H9 (cell line): ENCODE measurements around the gene C6orf120. TPM values are rescaled to one million over a fixed set of nuclear protein-coding genes. Genes with fewer than 3 reads are reported as not detected.

ENCODE experiments used
- DNase-seq: peaks from one replicate; pipeline ENCODE4 v3.0.0-alpha.2; 2017
- H2AFZ ChIP-seq: one replicate; pipeline ENCODE4 v1.6.1; 2013; ENCODE audit warnings: mild to moderate bottlenecking, low read length, control low read depth, moderate library complexity
- H2AK5ac ChIP-seq: 2 replicates; pipeline ENCODE4 v1.6.1; 2013; ENCODE audit warnings: low read length, control low read depth, mixed read lengths; ENCODE audit not compliant: insufficient read length
- H2BK120ac ChIP-seq: one replicate; pipeline ENCODE4 v1.6.1; 2013; ENCODE audit warnings: low read depth, mild to moderate bottlenecking, low read length, control low read depth, inconsistent platforms; ENCODE audit not compliant: poor library complexity, severe bottlenecking
- H2BK12ac ChIP-seq: 2 replicates; pipeline ENCODE4 v1.6.1; 2013; ENCODE audit warnings: low read length, control low read depth, mixed read lengths, low read depth; ENCODE audit not compliant: insufficient read length
- H2BK15ac ChIP-seq: 2 replicates; pipeline ENCODE4 v1.6.1; 2013; ENCODE audit warnings: low read depth, low read length, control low read depth
- H2BK20ac ChIP-seq: one replicate; pipeline ENCODE4 v1.6.1; 2013; ENCODE audit warnings: low read depth, mild to moderate bottlenecking, low read length, control low read depth, inconsistent platforms; ENCODE audit not compliant: poor library complexity, severe bottlenecking
- H2BK5ac ChIP-seq: 2 replicates; pipeline ENCODE4 v1.6.1; 2013; ENCODE audit warnings: low read length, control low read depth, mixed read lengths; ENCODE audit not compliant: insufficient read length
- H3K14ac ChIP-seq: 2 replicates; pipeline ENCODE4 v1.6.1; 2013; ENCODE audit warnings: low read length, control low read depth; ENCODE audit not compliant: insufficient read depth
- H3K18ac ChIP-seq: 2 replicates; pipeline ENCODE4 v1.6.1; 2013; ENCODE audit warnings: low read depth, mild to moderate bottlenecking, mixed read lengths, low read length, control low read depth; ENCODE audit not compliant: insufficient read length
- H3K23ac ChIP-seq: 2 replicates; pipeline ENCODE4 v1.6.1; 2013; ENCODE audit warnings: low read length, control low read depth, mixed read lengths, low read depth; ENCODE audit not compliant: insufficient read length
- H3K23me2 ChIP-seq: 2 replicates; pipeline ENCODE4 v1.6.1; 2013; ENCODE audit warnings: low read depth, mild to moderate bottlenecking, mixed read lengths, low read length, control low read depth; ENCODE audit not compliant: insufficient read length, poor library complexity, severe bottlenecking
- H3K27ac ChIP-seq: 2 replicates; pipeline ENCODE4 v1.5.1; 2013; ENCODE audit warnings: low read length, control low read depth, mixed read lengths, low read depth; ENCODE audit not compliant: insufficient read length
- H3K27me3 ChIP-seq: 2 replicates; pipeline ENCODE4 v1.6.1; 2013; ENCODE audit warnings: low read length, control low read depth, inconsistent platforms; ENCODE audit not compliant: insufficient read depth
- H3K4ac ChIP-seq: 2 replicates; pipeline ENCODE4 v1.6.1; 2013; ENCODE audit warnings: low read depth, mild to moderate bottlenecking, control low read depth, inconsistent platforms, low read length, moderate library complexity
- H3K4me1 ChIP-seq: 2 replicates; pipeline ENCODE4 v1.6.1; 2013; ENCODE audit warnings: low read length, control low read depth, inconsistent platforms; ENCODE audit not compliant: insufficient read depth
- H3K4me2 ChIP-seq: 2 replicates; pipeline ENCODE4 v1.6.1; 2013; ENCODE audit warnings: low read length, control low read depth, mixed read lengths; ENCODE audit not compliant: insufficient read length, insufficient read depth
- H3K56ac ChIP-seq: 2 replicates; pipeline ENCODE4 v1.6.1; 2013; ENCODE audit warnings: low read depth, mild to moderate bottlenecking, mixed read lengths, low read length, control low read depth; ENCODE audit not compliant: insufficient read length
- H3K79me1 ChIP-seq: 2 replicates; pipeline ENCODE4 v1.6.1; 2013; ENCODE audit warnings: low read depth, mild to moderate bottlenecking, moderate library complexity, low read length, control low read depth, inconsistent platforms; ENCODE audit not compliant: insufficient read depth, poor library complexity, severe bottlenecking
- H3K79me2 ChIP-seq: 2 replicates; pipeline ENCODE4 v1.6.1; 2013; ENCODE audit warnings: low read length, control low read depth, inconsistent platforms; ENCODE audit not compliant: insufficient read depth
- H3K9ac ChIP-seq: 2 replicates; pipeline ENCODE4 v1.6.1; 2013; ENCODE audit warnings: low read length, control low read depth, mixed read lengths; ENCODE audit not compliant: insufficient read length; ENCODE audit errors: extremely low read depth
- H3K9me3 ChIP-seq: one replicate; pipeline ENCODE4 v1.6.1; 2013; ENCODE audit warnings: low read depth, low read length, inconsistent platforms; ENCODE audit not compliant: control insufficient read depth
- H3T11ph ChIP-seq: one replicate; pipeline ENCODE4 v1.6.1; 2013; ENCODE audit warnings: mild to moderate bottlenecking, low read length, control low read depth, inconsistent platforms
- H4K20me1 ChIP-seq: one replicate; pipeline ENCODE4 v1.6.1; 2013; ENCODE audit not compliant: control insufficient read depth, insufficient read length, insufficient read depth
- H4K5ac ChIP-seq: 2 replicates; pipeline ENCODE4 v1.6.1; 2013; ENCODE audit warnings: low read depth, mild to moderate bottlenecking, mixed read lengths, low read length, control low read depth; ENCODE audit not compliant: insufficient read length
- H4K8ac ChIP-seq: replicated peaks from 2 replicates; pipeline ENCODE4 v1.6.1; 2013; ENCODE audit warnings: low read length, control low read depth, mixed read lengths, low read depth; ENCODE audit not compliant: insufficient read length
- H4K91ac ChIP-seq: 2 replicates; pipeline ENCODE4 v1.6.1; 2013; ENCODE audit warnings: low read depth, mild to moderate bottlenecking, moderate library complexity, mixed read lengths, low read length, control low read depth; ENCODE audit not compliant: insufficient read length
- H3K27ac Mint-ChIP-seq, 3 experiments: 2 replicates in 2 of 3; 3 replicates in 1 of 3; pipeline ENCODE4 v1.8.0; 2020 to 2021; ENCODE audit warnings: mixed read lengths in 3 of 3, mild to moderate bottlenecking in 1 of 3, moderate library complexity in 1 of 3
- H3K27me3 Mint-ChIP-seq: 2 replicates; pipeline ENCODE4 v1.8.0; 2021; ENCODE audit warnings: low read depth, mild to moderate bottlenecking, moderate library complexity, mixed read lengths
- H3K36me3 Mint-ChIP-seq, 3 experiments: 2 replicates in 2 of 3; 3 replicates in 1 of 3; pipeline ENCODE4 v1.8.0; 2020 to 2021; ENCODE audit warnings: low read depth in 3 of 3, mixed read lengths in 3 of 3; ENCODE audit not compliant: insufficient read depth in 1 of 3
- H3K4me1 Mint-ChIP-seq, 2 experiments: 2 replicates each; pipeline ENCODE4 v1.8.0; 2020; ENCODE audit warnings: mixed read lengths in 2 of 2
- H3K4me3 Mint-ChIP-seq, 2 experiments: 2 replicates in 1 of 2; 3 replicates in 1 of 2; pipeline ENCODE4 v1.8.0; 2020 to 2021; ENCODE audit warnings: mild to moderate bottlenecking in 2 of 2, mixed read lengths in 2 of 2, moderate library complexity in 1 of 2
- H3K9me3 Mint-ChIP-seq, 2 experiments: 2 replicates in 1 of 2; 3 replicates in 1 of 2; pipeline ENCODE4 v1.8.0; 2020; ENCODE audit warnings: mild to moderate bottlenecking in 2 of 2, mixed read lengths in 2 of 2, moderate library complexity in 1 of 2
- CTCF ChIP-seq: fragments of 200-600 bp; sonication (generic); conservative IDR thresholded peaks from 3 replicates; pipeline ENCODE4 v1.8.0; 2021; ENCODE audit warnings: antibody characterized with exemption, mild to moderate bottlenecking
- WGBS: extraction: QIAGEN DNeasy Blood & Tissue Kit; methylation state at CpG from one replicate; pipeline ENCODE4 v1.1.7; 2013; ENCODE audit warnings: missing lambda C conversion rate, low lambda C conversion rate, mixed read lengths; ENCODE audit not compliant: insufficient read length; ENCODE audit errors: extremely low coverage; 5-methylcytosine and 5-hydroxymethylcytosine counted together
- total RNA-seq: library from RNA; stranded (reverse); gene quantifications from 2 replicates; pipeline ENCODE4 v1.2.1, GENCODE V29; 2021

The C6orf120 gene
- total RNA-seq, 1 experiment from 2014 or later: 23.2 TPM

DNA sequence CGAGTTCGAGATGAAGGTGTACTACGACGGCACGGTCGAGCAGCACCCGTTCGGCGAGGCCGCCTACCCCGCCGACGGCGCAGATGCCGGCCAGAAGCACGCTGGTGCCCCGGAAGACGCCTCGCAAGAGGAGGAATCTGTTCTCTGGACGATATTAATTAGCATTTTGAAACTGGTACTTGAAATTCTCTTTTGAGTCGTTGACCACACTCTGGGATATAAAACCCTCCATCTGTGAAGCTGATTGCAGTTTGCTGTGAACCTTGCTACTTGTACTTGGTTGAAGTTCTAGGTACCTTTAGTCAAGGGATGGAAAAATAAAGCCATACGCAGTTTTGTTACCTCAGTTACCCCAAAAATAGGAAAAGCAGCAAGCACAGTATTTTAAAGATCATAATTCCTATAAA is 917 bp downstream of the C6orf120 start:
- Histone ChIP-seq H4K8ac (no peak overlapping the region), H3T11ph (no peak overlapping the region), H4K91ac (no peak overlapping the region), H3K27ac (no peak overlapping the region), H3K56ac (no peak overlapping the region), H3K9me3 (no peaks in the 10 kb centered on the region), H3K79me2 (peaks cover 10% of the 10 kb centered on the region; the same call in 1 of the 2 replicates), H3K4me1 (peaks cover 7% of the 10 kb centered on the region), H2BK5ac (no peak overlapping the region), H3K4me2 (peak overlapping the region; percentile 77), H3K27me3 (no peaks in the 10 kb centered on the region), H4K20me1 (no peaks in the 10 kb centered on the region), H3K79me1 (peaks cover 4% of the 10 kb centered on the region), H3K18ac (peak overlapping the region; percentile 76), H2BK20ac (no peak overlapping the region), H3K14ac (peak overlapping the region; percentile 87), H4K5ac (peak overlapping the region; percentile 4), H3K9ac (peak overlapping the region; percentile 77), H2BK120ac (no peak overlapping the region), H2AK5ac (no peak overlapping the region), H3K23ac (no peak overlapping the region), H2BK15ac (no peak overlapping the region), H3K4ac (peak overlapping the region; percentile 66; the same call in 1 of the 2 replicates), H2AFZ (no peak overlapping the region), H3K23me2 (peaks cover 13% of the 10 kb centered on the region), H2BK12ac (no peak overlapping the region)
- H3K4me3 Mint-ChIP-seq: peak overlapping the region; percentile 89 to 94
- DNase-seq: no peak
- H3K4me1 Mint-ChIP-seq: peaks cover 21 to 27% of the 10 kb centered on the region in 2 experiments
- WGBS: no CpG with 5 or more reads among the region's 22 CpGs
- peaks cover 16 to 44% (median 18%) of the 10 kb centered on the region in 3 experiments for H3K36me3 Mint-ChIP-seq
- H3K27ac Mint-ChIP-seq: peak overlapping the region; percentile 75 to 96 (median 77)
- H3K27me3 Mint-ChIP-seq: no peaks in the 10 kb centered on the region
- no peak for TF ChIP-seq CTCF
- peaks cover 0 to under 1% of the 10 kb centered on the region in 2 experiments; a peak in 2 of 5 replicates for H3K9me3 Mint-ChIP-seq
